HG03354 (cell line): ENCODE measurements around the gene CCL4.
"Not testable (repeated sequence)": the region's sequence is repeated elsewhere in the genome, so short reads cannot be mapped to it uniquely, and the experiment has no call there.

Experiments
- ATAC-seq: cut with Tn5 transposase; IDR thresholded peaks from one replicate; pipeline ENCODE4 v1.9.1; 2021; ENCODE audit warnings: mild to moderate bottlenecking; ENCODE audit not compliant: unreplicated experiment, poor library complexity, severe bottlenecking

Gene CCL4

GRCh38 chr17:36103401-36103975 is at the start of gene CCL4:
Gene CCL4, plus strand, starts transcription at chr17:36103827. Its CDS starts 79 bp downstream, at chr17:36103906.
- peak; percentile 78 for ATAC-seq

DNA sequence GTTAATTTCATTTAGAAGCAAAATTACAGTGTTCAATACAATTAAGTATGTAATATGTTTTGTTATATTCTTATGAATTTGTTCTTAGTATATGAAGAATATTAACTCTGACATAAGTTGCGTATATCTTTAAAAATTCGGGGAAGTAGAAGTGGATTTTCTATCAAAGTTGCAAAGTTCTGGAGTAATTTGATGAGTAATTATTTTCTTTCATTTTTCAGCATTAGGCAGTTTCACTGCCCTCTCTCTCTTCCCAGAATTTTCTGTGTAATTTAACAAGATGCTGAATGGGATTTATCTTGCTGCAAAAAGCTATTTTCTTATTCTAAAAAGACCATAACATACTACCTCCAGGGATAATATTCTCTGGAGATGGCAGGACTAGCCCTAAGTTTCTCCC is 48.5 kb upstream of the CCL4 start:
- no peak for ATAC-seq

GRCh38 chr17:36055921-36056520 is 47.6 kb upstream of the CCL4 start:
- no peak for ATAC-seq

- no peak for ATAC-seq
Measured at GRCh38 chr17:36057911-36058310, 45.7 kb upstream of the CCL4 start.

DNA sequence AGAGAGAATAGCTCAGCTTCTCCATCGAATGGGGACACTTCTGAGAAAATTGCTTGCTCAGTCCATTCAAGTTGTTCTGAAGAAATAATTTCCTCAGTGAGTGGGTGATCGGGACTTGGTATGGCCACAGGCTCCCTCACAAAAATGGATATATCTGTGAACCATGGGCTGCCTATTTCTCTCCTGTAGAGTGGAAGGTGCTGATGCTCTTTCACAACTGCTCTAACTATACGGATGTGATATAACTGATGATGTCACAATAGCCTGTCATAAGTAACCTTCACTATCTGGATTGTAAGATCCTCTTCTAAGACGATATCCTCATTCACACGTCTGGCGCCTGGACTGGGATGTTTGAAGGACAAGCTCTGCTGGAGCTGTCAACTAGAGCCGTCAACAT is 44.2 kb upstream of the CCL4 start:
- ATAC-seq = no peak

DNA sequence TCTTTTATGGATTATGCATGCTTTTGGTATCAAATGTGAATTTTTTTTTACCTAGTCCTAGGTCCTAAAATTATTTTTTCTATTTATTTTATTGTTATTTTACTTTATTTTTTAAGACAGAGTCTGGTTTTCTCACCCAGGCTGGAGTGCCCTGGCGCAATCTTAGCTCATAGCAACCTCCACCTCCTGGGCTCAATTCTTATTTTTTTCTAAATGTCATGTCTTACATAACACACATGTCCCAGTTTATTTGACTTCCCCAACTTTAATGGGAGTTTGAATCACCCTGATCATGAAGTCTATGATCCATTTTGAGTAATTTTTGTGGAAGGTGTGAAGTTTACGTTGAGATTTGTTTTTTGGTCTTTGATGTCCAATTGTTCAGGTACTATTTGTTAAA is 42.8 kb upstream of the CCL4 start:
- ATAC-seq = no peak

DNA sequence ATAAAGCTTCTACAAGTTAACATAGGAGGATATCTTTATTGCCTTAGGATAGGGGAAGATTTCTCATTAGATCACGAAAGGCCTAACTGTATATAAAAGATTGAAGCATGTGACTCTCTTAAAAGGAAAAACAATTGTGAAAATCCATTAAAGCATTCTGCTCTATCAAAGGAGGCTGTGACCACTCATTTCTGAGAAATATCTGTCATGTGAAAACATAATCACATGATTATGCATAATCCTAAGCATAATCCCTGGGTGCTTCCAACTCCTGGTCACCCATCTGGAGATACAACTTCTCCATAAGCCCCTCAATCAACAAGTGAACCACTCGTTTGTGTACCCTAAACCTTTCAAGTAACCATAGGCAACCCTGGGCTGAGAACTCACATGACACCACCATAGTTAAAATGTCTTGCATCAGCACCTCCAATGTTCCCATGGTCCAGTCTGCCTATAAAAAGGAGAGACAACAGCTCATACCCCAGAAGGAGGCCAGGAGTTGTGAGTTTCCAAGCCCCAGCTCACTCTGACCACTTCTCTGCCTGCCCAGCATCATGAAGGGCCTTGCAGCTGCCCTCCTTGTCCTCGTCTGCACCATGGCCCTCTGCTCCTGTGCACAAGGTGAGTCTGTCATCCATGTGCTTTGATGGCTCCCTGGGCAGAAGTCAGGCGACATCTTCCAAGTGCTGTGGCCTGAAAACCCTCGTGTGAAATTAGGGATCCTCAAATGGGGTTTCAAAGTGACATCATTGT is 39.7 kb upstream of the CCL4 start, which contains the start of gene CCL18:
Gene CCL18, plus strand, starts transcription at position 487 of the 756 bp plus-strand sequence. Its CDS starts 71 bp downstream, at position 558.
- no peak for ATAC-seq

GRCh38 chr17:36066365-36066985 is 37.2 kb upstream of the CCL4 start:
- no peak for ATAC-seq

GRCh38 chr17:36068524-36068923 is 35.1 kb upstream of the CCL4 start:
- no peak for ATAC-seq

GRCh38 chr17:36069136-36069535 is 34.5 kb upstream of the CCL4 start:
- ATAC-seq = no peak

GRCh38 chr17:36070427-36070826 is 33.2 kb upstream of the CCL4 start:
- no peak for ATAC-seq

- ATAC-seq = no peak
Measured at GRCh38 chr17:36071751-36072150, 31.9 kb upstream of the CCL4 start.

GRCh38 chr17:36072431-36073121 is 31.1 kb upstream of the CCL4 start:
- peak; percentile 47 for ATAC-seq

GRCh38 chr17:36074365-36074764 is 29.3 kb upstream of the CCL4 start:
- ATAC-seq = no peak

- peak; percentile 25 for ATAC-seq
Measured at GRCh38 chr17:36081681-36082471, 21.8 kb upstream of the CCL4 start.

- peak; percentile 70 for ATAC-seq
Measured at GRCh38 chr17:36082482-36083120, 21.0 kb upstream of the CCL4 start.

- not testable (repeated sequence) for ATAC-seq
Measured at GRCh38 chr17:36083691-36084090, 19.9 kb upstream of the CCL4 start.

GRCh38 chr17:36085765-36086164 is 17.9 kb upstream of the CCL4 start:
- ATAC-seq = no peak

GRCh38 chr17:36086791-36087190 is 16.8 kb upstream of the CCL4 start:
- ATAC-seq = no peak
